ENCODE data around the gene RBM22. TPM values are rescaled to one million over a fixed set of nuclear protein-coding genes. Genes with fewer than 3 reads are reported as not detected.

Gene RBM22
- total RNA-seq, 1 experiment from 2014 or later: 53.4 TPM

Other genes with a start within 250 kb of the RBM22 start
- 62.5 and 72.6 TPM in 2 replicates for gene NDST1, start 192.9 kb downstream of the RBM22 start, total RNA-seq (2022)
- gene SYNPO, start 60.4 kb downstream of the RBM22 start, total RNA-seq (2022): 0.92 and 2.5 TPM in 2 replicates
- gene MYOZ3, start 39.8 kb downstream of the RBM22 start, total RNA-seq (2022): not detected in 2 replicates
- 51.9 and 54.1 TPM in 2 replicates for gene DCTN4, start 58.0 kb upstream of the RBM22 start, total RNA-seq (2022)
- 6.9 and 8.4 TPM in 2 replicates for gene SMIM3, start 77.7 kb upstream of the RBM22 start, total RNA-seq (2022)
- gene IRGM, start 145.5 kb upstream of the RBM22 start, total RNA-seq (2022): not detected in 2 replicates
- gene ZNF300, start 203.9 kb upstream of the RBM22 start, total RNA-seq (2022): 9.1 and 11.3 TPM in 2 replicates

Data from Calu3 (cell line).